ENCODE data around the gene ZDHHC14.
"Not testable (repeated sequence)": the region's sequence is repeated elsewhere in the genome, so short reads cannot be mapped to it uniquely, and the experiment has no call there.

Gene ZDHHC14

GRCh38 chr6:157552820-157553485, 172.0 kb downstream of the ZDHHC14 start:
- DNase-seq (ENCODE audit: low spot score) = no peak

GRCh38 chr6:157554747-157555146, 173.8 kb downstream of the ZDHHC14 start:
- no peak for DNase-seq (ENCODE audit: low spot score)

- DNase-seq (ENCODE audit: low spot score) = no peak
Observed at GRCh38 chr6:157555455-157556143, 174.6 kb downstream of the ZDHHC14 start.

- DNase-seq (ENCODE audit: low spot score) = no peak
Observed at GRCh38 chr6:157556144-157556645, 175.2 kb downstream of the ZDHHC14 start.

GRCh38 chr6:157556671-157557430, 175.9 kb downstream of the ZDHHC14 start:
- DNase-seq (ENCODE audit: low spot score) = no peak

GRCh38 chr6:157557559-157557958, 176.6 kb downstream of the ZDHHC14 start:
- no peak for DNase-seq (ENCODE audit: low spot score)

GRCh38 chr6:157558049-157558448, 177.1 kb downstream of the ZDHHC14 start:
- no peak for DNase-seq (ENCODE audit: low spot score)

GRCh38 chr6:157558487-157559200, 177.7 kb downstream of the ZDHHC14 start:
- no peak for DNase-seq (ENCODE audit: low spot score)

- DNase-seq (ENCODE audit: low spot score) = no peak
Observed at GRCh38 chr6:157559201-157559756, 178.3 kb downstream of the ZDHHC14 start.

GRCh38 chr6:157560063-157560462, 179.1 kb downstream of the ZDHHC14 start:
- not testable (repeated sequence) for DNase-seq (ENCODE audit: low spot score)

GRCh38 chr6:157560691-157561413, 179.9 kb downstream of the ZDHHC14 start:
- no peak for DNase-seq (ENCODE audit: low spot score)

- DNase-seq (ENCODE audit: low spot score) = no peak
Observed at GRCh38 chr6:157561414-157561790, 180.4 kb downstream of the ZDHHC14 start.

GRCh38 chr6:157561929-157562810, 181.2 kb downstream of the ZDHHC14 start:
- no peak for DNase-seq (ENCODE audit: low spot score)

- DNase-seq (ENCODE audit: low spot score) = no peak
Observed at GRCh38 chr6:157562997-157563396, 182.0 kb downstream of the ZDHHC14 start.

GRCh38 chr6:157563611-157564284, 182.8 kb downstream of the ZDHHC14 start:
- no peak for DNase-seq (ENCODE audit: low spot score)

GRCh38 chr6:157568702-157569101, 187.7 kb downstream of the ZDHHC14 start:
- DNase-seq (ENCODE audit: low spot score) = no peak

GRCh38 chr6:157569543-157569942, 188.6 kb downstream of the ZDHHC14 start:
- DNase-seq (ENCODE audit: low spot score) = no peak

GRCh38 chr6:157570104-157570503, 189.1 kb downstream of the ZDHHC14 start:
- DNase-seq (ENCODE audit: low spot score) = no peak

- no peak for DNase-seq (ENCODE audit: low spot score)
Observed at GRCh38 chr6:157570752-157571151, 189.8 kb downstream of the ZDHHC14 start.

GRCh38 chr6:157571269-157571668, 190.3 kb downstream of the ZDHHC14 start:
- DNase-seq (ENCODE audit: low spot score) = no peak

Measured in RKO (cell line).